Measurements from ENCODE around the gene BOC.

- TF ChIP-seq EZH2 (IDR thresholded peaks at IDR 0.05; ENCODE audit: insufficient read depth, poor library complexity, severe bottlenecking) (no peak), EZH2phosphoT487 (IDR thresholded peaks at IDR 0.05; ENCODE audit: insufficient read depth, low read depth) (no peak)
These were observed 35.7 kb downstream of the BOC start for GRCh38 chr3:113247068-113247467.
